A549 (cell line): Measurements from ENCODE around the gene TRABD2A.

Source experiments
- CBX8 ChIP-seq: fragments of 200-600 bp; sonication (generic); IDR thresholded peaks from 2 replicates; pipeline ENCODE4 v1.6.1; 2016
- CHD4 ChIP-seq: fragments of 200-600 bp; sonication (generic); IDR thresholded peaks from 2 replicates; pipeline ENCODE4 v1.6.1; 2016; ENCODE audit warnings: antibody characterized with exemption, mild to moderate bottlenecking, borderline replicate concordance
- POLR2AphosphoS2 ChIP-seq: conservative IDR thresholded peaks from 2 replicates; pipeline ENCODE4 v1.6.1; 2012; ENCODE audit warnings: low read length, improper control_type of control experiment, inconsistent platforms
- TF ChIP-seq, protein P1 (sequence below): fragments of >200 bp; sonication (Bioruptor Twin); formaldehyde crosslinking; IDR thresholded peaks from 3 replicates; pipeline ENCODE4 v1.5.1; 2016

DNA sequence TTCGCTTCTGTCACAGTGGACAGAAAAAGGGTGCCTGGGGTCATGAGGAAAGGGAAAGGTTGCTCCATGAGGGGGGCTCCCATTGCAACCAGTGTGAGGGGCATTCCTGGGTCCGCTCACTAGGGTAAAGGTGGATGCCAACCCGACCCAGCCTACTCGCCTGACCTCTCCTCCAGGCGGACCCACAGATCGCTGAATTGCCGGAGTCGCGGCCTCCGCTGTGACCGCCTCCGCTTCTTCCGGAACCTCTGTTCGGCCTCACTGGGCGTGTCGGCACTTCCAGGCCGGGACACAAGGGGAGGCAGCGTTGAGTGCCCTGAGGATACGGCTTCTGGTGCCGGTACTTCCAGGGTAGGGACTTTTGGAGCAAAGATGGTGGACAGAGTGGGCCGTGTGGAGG, 57.1 kb downstream of the TRABD2A start:
- TF ChIP-seq, protein P1, sequence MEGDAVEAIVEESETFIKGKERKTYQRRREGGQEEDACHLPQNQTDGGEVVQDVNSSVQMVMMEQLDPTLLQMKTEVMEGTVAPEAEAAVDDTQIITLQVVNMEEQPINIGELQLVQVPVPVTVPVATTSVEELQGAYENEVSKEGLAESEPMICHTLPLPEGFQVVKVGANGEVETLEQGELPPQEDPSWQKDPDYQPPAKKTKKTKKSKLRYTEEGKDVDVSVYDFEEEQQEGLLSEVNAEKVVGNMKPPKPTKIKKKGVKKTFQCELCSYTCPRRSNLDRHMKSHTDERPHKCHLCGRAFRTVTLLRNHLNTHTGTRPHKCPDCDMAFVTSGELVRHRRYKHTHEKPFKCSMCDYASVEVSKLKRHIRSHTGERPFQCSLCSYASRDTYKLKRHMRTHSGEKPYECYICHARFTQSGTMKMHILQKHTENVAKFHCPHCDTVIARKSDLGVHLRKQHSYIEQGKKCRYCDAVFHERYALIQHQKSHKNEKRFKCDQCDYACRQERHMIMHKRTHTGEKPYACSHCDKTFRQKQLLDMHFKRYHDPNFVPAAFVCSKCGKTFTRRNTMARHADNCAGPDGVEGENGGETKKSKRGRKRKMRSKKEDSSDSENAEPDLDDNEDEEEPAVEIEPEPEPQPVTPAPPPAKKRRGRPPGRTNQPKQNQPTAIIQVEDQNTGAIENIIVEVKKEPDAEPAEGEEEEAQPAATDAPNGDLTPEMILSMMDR, result no peak
- TF ChIP-seq CBX8 (no peak), CHD4 (no peak), POLR2AphosphoS2 (no peak)
